GDM1 (cell line): ENCODE data around the gene UTP15.

ENCODE experiments used
- DNase-seq: peaks from one replicate; lab custom pipeline; 2025; lab: John Stamatoyannopoulos, UW

The UTP15 gene

GRCh38 chr5:73623901-73624404, 58.4 kb downstream of the UTP15 start:
- DNase-seq, result no peak

GRCh38 chr5:73624888-73625287, 59.3 kb downstream of the UTP15 start:
- DNase-seq, result no peak

- DNase-seq, result no peak
Observed at GRCh38 chr5:73625372-73625943, 59.9 kb downstream of the UTP15 start.

GRCh38 chr5:73625944-73626811, 60.6 kb downstream of the UTP15 start, which contains the start of gene ARHGEF28:
Gene ARHGEF28 (plus strand): TSS chr5:73626196. CDS start chr5:73684852, 58,656 bp downstream.
- no peak for DNase-seq

GRCh38 chr5:73626814-73627313, 61.3 kb downstream of the UTP15 start:
- DNase-seq, result no peak

- DNase-seq, result no peak
Observed at GRCh38 chr5:73629456-73629855, 63.9 kb downstream of the UTP15 start.

- DNase-seq, result no peak
Observed at GRCh38 chr5:73630765-73631164, 65.2 kb downstream of the UTP15 start.

- DNase-seq, result no peak
Observed at GRCh38 chr5:73631500-73631899, 66.0 kb downstream of the UTP15 start.
